Amniotic epithelial cell (primary cell): ENCODE measurements around the gene NELL1.
"Not testable (repeated sequence)": the region's sequence is repeated elsewhere in the genome, so short reads cannot be mapped to it uniquely, and the experiment has no call there.

Experiments
- DNase-seq: peaks from one replicate; pipeline ENCODE4 v3.0.0-alpha.2; 2010; ENCODE audit warnings: low read depth

NELL1 gene

GRCh38 chr11:21110415-21110814 lies 441.0 kb downstream of the NELL1 start:
- DNase-seq: no peak

- no peak for DNase-seq
These were observed 444.5 kb downstream of the NELL1 start for GRCh38 chr11:21113876-21114275.

GRCh38 chr11:21116009-21116408 lies 446.6 kb downstream of the NELL1 start:
- DNase-seq: no peak

- no peak for DNase-seq
These were observed 450.0 kb downstream of the NELL1 start for GRCh38 chr11:21119411-21119810.

GRCh38 chr11:21121991-21122390 lies 452.6 kb downstream of the NELL1 start:
- no peak for DNase-seq

- no peak for DNase-seq
These were observed 453.1 kb downstream of the NELL1 start for GRCh38 chr11:21122523-21122922.

- DNase-seq: no peak
These were observed 462.8 kb downstream of the NELL1 start for GRCh38 chr11:21132146-21132720.

- no peak for DNase-seq
These were observed 463.9 kb downstream of the NELL1 start for GRCh38 chr11:21133244-21133643.

GRCh38 chr11:21133722-21134121 lies 464.3 kb downstream of the NELL1 start:
- no peak for DNase-seq

GRCh38 chr11:21137803-21138202 lies 468.4 kb downstream of the NELL1 start:
- no peak for DNase-seq

GRCh38 chr11:21141557-21141956 lies 472.2 kb downstream of the NELL1 start:
- DNase-seq: not testable (repeated sequence)

- no peak for DNase-seq
These were observed 472.6 kb downstream of the NELL1 start for GRCh38 chr11:21142007-21142406.

GRCh38 chr11:21144531-21144930 lies 475.1 kb downstream of the NELL1 start:
- DNase-seq: no peak

- DNase-seq: no peak
These were observed 479.0 kb downstream of the NELL1 start for GRCh38 chr11:21148376-21148775.

GRCh38 chr11:21160140-21160539 lies 490.8 kb downstream of the NELL1 start:
- DNase-seq: no peak

GRCh38 chr11:21169639-21170038 lies 500.3 kb downstream of the NELL1 start:
- no peak for DNase-seq

- no peak for DNase-seq
These were observed 504.1 kb downstream of the NELL1 start for GRCh38 chr11:21173476-21173875.

- DNase-seq: no peak
These were observed 505.4 kb downstream of the NELL1 start for GRCh38 chr11:21174781-21175180.

GRCh38 chr11:21177379-21177778 lies 508.0 kb downstream of the NELL1 start:
- no peak for DNase-seq

- DNase-seq: no peak
These were observed 510.4 kb downstream of the NELL1 start for GRCh38 chr11:21179770-21180169.

GRCh38 chr11:21180182-21180581 lies 510.8 kb downstream of the NELL1 start:
- DNase-seq: no peak

- DNase-seq: no peak
These were observed 516.6 kb downstream of the NELL1 start for GRCh38 chr11:21185959-21186358.

- no peak for DNase-seq
These were observed 520.8 kb downstream of the NELL1 start for GRCh38 chr11:21190181-21190580.

GRCh38 chr11:21195995-21196394 lies 526.6 kb downstream of the NELL1 start:
- DNase-seq: no peak

GRCh38 chr11:21198498-21198897 lies 529.1 kb downstream of the NELL1 start:
- no peak for DNase-seq
